HG02870 (cell line): ENCODE data around the gene DUSP8.
"Not testable (repeated sequence)": the region's sequence is repeated elsewhere in the genome, so short reads cannot be mapped to it uniquely, and the experiment has no call there.

ENCODE experiments used
- ATAC-seq: cut with Tn5 transposase; IDR thresholded peaks from one replicate; pipeline ENCODE4 v1.9.1; 2021; ENCODE audit warnings: mild to moderate bottlenecking, moderate library complexity; ENCODE audit not compliant: unreplicated experiment

The DUSP8 gene

GRCh38 chr11:1589996-1590395, 17.9 kb upstream of the DUSP8 start:
- no peak for ATAC-seq

GRCh38 chr11:1589191-1589963, 17.3 kb upstream of the DUSP8 start:
- ATAC-seq = not testable (repeated sequence)

DNA sequence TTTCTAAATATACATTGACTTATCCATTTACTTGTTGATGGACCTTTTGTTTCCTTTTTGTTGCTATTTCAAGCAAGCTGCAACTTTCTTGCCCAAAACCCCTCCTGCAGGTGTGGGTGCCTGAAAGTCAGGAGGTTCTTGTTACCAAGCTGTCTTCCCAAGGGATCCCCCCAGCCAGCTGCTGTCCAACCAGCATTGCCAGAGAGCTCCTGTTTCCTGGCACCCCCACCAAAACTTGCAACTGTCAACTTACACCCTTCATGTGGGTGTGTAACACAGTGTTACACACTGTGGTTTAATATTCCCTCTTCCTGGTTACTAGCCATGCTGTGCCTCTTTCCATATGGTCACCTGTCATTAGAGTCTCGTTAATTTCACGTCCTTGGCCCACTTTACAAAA, 14.6 kb upstream of the DUSP8 start:
- no peak for ATAC-seq

GRCh38 chr11:1584661-1585370, 12.7 kb upstream of the DUSP8 start, which contains the start of gene KRTAP5-1:
Gene KRTAP5-1 (minus strand): TSS chr11:1585283. CDS start chr11:1585249, 34 bp downstream.
- ATAC-seq = not testable (repeated sequence)

DNA sequence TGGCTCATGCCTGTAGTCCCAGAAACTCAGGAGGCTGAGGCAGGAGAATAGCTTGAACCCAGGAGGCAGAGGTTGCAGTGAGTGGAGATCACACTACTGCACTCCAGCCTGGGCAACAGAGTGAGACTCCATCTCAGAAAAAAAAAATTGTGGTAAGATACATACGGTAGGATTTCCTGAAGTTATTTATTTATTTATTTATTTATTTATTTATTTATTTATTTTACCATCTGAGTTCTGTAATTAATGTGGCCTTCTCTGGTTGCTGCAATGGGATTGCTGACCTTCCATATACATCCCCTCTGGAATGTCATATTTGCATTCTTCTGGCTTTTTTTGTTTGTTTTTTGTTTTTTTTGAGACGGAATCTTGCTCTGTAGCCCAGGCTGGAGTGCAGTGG, 10.8 kb upstream of the DUSP8 start:
- ATAC-seq = not testable (repeated sequence)

DNA sequence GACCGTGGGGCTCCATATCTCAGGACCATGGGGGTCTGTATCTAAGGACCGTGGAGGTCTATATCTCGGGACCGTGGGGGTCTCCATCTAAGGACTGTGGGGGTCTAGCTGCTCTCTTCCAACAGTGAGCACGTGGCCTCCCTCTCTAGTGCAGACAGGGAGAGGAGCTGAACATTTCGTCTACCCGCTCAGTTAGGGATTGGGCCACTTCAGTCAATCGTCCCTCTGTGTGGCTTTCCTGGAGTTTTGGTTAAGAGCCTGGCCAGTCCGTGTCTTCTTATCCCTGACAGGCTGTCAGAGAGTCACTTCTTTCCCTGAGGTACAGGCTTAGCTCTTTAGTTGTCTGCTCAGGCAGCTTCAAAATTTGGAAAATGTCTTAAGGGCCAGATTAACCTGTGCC, 9.9 kb upstream of the DUSP8 start:
- ATAC-seq = no peak

DNA sequence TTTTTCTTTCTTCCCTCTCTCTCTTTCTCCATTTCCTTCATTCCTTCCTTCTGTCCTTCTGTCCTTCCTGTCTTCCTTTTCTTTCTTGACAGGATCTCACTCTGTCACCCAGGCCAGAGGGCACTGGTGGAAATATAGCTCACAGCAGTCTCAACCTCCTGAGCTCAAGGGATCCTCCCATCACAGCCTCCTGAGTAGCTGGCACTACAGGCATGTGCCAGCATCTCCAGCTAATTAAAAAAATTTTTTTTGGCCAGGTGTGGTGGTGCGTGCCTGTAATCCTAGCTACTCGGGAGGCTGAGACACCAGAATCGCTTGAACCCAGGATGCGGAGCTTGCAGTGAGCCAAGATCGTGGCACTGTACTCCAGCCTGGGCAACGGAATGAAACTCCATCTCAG, 4.8 kb upstream of the DUSP8 start:
- ATAC-seq = no peak

GRCh38 chr11:1575756-1576155, 3.7 kb upstream of the DUSP8 start:
- ATAC-seq = not testable (repeated sequence)

GRCh38 chr11:1574933-1575242, 2.8 kb upstream of the DUSP8 start:
- no peak for ATAC-seq

DNA sequence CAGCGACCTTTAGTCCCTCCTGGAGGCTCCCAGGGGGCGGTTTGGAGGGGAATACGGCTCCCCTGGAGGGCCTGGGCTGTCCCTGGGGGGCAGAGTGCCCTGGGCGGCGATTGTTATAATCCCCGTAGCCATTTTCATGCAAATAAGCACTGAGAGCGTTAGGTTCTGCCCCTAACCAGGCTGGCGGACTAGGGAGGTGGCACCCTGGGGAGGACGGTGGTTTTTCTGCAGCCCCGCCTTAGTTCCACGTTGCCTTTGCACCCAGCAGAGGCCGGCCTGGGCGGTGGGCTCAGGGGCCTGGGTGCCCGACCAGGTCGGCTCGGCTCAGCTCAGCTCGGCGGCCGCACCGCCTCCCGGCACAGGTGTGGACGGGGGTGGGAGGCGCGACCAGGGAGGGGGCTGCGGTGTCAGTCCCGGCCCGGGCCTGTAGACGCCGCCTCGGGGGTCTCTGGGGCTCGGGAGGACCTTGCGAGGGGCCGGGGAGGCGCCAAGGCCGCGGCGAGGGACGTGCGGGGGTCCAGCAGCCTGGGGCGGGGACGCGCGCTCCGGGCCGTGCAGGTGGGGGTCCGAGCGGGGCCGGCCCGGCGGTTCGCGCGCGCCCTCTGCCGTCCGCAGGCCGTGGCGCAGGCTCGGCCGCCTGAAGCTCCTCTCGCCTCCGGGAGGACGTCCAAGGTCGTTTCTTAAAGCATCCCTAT, 2.3 kb upstream of the DUSP8 start:
- ATAC-seq = no peak

GRCh38 chr11:1573903-1574237, 1.8 kb upstream of the DUSP8 start:
- no peak for ATAC-seq

DNA sequence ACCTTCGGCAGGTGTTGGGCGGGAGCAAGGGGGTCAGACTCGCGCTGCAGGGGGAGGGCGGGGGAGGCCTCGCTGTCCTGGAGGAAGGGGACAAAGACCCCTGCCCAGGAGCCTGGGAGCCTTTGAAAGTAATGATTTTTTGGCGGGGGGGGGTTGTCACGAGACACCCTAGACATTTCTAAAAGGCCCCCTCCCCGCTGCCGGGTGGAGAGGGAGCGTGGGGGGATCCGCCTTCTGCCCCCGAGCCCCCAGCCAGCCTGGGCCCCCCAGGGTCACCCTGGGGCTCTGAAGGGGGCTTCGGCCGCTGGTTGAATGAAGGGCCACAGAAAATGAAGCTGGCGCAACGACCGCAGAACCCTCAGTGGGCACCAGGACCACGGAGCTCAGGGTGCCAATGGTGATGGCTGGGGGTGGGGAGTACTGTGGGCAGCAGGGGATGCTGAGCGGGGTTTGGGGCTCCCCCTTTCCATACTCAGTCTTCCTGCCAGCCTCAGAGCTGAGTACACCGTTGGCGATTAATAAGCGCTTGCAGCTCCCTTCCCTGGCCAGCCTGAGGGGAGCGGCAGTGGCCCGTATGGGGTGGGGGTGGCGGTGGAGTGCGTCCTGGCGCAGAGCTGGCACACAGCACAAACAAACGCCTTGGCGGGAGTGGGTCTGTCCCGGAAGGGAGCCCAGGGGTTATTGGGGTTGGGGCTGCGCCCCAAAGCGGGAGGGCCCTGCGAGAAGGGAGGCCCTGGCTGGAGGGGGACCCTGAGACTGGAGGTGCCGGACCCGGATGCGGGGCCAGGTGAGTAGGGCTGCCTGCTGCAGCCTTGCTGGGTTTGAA, 1.2 kb upstream of the DUSP8 start:
- no peak for ATAC-seq

DNA sequence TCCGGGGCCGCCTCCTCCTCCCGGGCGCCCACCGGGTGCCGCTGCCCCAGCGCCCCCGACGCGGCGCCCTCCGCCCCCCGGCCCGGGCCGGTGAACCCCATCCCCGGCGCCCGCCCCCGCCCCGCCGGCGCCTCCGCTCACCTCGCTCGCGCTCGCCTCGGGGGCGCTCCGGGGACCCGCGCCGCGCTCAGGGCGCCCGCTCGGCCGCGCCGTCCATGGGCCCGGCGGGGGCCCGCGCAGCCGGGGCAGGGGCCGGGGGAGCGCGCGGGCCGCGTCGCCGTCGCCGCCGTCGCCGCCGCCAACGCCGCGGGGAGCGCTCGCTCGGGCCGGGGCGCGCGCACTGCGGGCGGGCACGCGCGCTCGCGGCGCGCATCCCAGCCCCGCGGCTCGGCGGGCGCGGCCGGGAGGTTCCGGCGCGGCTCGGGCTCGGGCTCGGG, 293 bp downstream of the DUSP8 start:
- peak; percentile 4 for ATAC-seq

DNA sequence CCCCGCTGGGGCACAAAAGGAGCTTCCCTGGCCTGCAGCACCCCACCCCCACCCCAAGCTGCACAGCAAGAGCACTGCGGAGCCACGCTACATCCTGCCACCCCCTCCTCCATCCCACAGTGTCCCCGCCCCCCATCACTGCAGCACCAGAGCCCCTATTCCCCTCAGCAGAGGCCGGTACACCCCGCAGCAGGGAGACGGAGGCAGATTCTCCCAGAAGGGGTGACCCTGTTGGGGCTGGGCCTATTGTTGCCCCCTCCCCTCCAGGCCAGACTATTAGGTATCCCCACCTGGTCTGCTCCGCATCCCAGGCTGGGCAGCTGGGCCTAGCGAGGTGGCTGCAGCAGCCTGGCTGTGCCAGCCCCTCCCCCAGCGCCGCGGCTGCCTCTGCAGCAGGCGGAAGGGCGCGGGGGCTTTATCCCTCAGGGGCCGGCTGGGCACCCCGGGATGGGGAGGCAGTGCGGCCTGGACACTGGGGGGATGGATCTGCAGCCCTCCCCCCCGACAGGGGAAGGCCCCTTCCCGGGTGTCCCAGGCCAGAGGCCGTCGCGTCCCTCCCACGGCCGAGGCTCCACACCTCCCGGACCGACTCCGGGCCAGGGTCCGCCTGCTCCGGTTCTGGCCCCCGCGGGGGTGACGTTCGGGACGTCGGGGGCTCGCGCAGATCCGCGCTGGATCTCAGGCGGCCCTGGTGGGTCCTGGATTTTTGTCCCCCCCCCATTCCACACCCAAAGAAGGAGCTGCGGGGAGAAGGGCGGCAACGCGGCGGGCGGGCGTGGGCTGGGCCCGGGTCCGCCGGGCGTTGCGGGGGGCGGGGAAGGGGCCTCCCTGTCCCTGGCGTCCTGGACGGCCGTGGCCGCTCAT, 943 bp downstream of the DUSP8 start:
- ATAC-seq = no peak

DNA sequence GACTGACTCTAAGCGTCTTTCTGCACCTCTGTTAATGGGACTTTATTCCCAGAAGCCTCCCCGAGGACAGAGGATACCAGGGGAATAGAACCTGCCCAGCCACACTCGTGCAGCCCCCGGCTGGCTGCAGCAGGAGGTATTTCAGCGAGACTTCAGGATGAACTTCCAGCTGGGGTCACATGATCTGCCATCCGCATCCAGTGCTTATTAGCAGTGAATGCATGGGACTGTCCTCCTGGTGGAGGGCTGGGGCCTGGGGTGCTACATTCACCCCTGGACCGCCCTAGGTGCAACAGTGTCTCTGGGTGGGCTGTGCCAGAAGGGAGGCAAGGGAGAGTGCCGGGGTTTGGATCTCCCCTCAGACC, 1.6 kb downstream of the DUSP8 start:
- no peak for ATAC-seq

DNA sequence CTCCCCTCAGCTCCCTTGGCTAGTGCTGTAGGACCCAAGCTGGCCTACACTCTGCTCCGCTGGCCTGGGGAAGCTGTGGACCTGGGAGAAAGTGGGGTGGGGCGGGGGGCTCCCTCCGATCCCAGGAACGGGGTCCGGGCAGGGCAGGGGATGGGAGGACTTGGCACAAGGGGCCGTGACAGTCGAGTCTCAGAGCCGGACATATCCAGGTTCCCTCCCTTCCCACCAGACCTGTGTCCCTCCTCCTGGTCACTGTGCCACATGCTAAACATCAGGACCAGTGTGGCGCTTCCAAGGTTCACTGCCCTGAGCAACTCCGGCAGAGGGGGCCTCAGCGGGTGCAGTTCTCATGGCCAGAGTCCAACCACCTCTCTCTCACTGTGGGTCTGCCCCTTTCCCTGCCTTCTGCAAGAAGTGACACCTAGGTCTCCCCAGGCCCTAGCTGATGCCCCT, 2.0 kb downstream of the DUSP8 start:
- ATAC-seq = no peak

DNA sequence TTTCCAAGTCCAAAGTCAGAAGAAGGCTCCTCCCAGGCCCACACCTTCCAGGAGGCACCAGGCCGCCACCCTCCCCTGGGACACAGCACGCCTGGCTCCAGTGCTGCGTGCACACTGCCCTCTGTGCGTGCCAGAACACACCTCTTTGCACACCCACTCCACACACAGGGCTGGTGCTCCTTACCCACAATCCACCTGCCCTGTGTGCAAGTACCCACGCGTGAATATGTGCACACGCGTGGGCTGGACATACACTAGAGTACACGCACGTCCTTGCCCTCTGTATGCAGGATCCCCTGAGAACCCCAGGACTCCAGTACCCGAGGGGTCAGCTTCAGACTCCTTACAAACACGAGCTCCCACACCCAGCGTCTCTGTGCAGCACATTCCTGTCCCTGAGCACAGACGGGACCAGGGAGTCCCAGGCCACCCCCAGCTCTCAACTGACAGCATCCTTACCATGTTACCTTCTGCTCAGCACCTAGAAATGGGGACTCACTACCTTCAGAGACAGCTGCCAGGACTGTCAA, 2.8 kb downstream of the DUSP8 start:
- no peak for ATAC-seq

- ATAC-seq = no peak
Observed at GRCh38 chr11:1568441-1568911, 3.6 kb downstream of the DUSP8 start.

- no peak for ATAC-seq
Observed at GRCh38 chr11:1567721-1568100, 4.4 kb downstream of the DUSP8 start.
